Common myeloid progenitor, CD34-positive (primary cell): Measurements from ENCODE around the gene TMEM92.
"Not testable (repeated sequence)": the region's sequence is repeated elsewhere in the genome, so short reads cannot be mapped to it uniquely, and the experiment has no call there.

Experiments used
- CTCF ChIA-PET: fragments of 350-600 bp; sonication (Branson Sonifier 250); formaldehyde crosslinking; loops from one replicate; lab custom pipeline; 2021; ENCODE audit warnings: antibody characterized with exemption; lab: Charles Lee
- POLR2A ChIA-PET: fragments of 350-600 bp; sonication (Branson Sonifier 250); formaldehyde crosslinking; loops from one replicate; lab custom pipeline; 2021; ENCODE audit warnings: antibody characterized with exemption; lab: Charles Lee
- DNase-seq, 3 donors: peaks; one replicate each; pipeline versions ENCODE4 v3.0.0 to v3.0.0-alpha.2; 2013
- H3K27ac ChIP-seq, 2 experiments: 1 replicate in 1 of 2; 2 replicates in 1 of 2; pipeline ENCODE4 v1.7.0; 2013; ENCODE audit warnings: inconsistent platforms in 2 of 2, low read length in 2 of 2, mild to moderate bottlenecking in 2 of 2, low read depth in 1 of 2, moderate library complexity in 1 of 2; ENCODE audit not compliant: severe bottlenecking in 2 of 2, insufficient read depth in 1 of 2, poor library complexity in 1 of 2
- H3K27me3 ChIP-seq, 5 experiments: replicated peaks in 2 of 5; 1 replicate in 3 of 5; 2 replicates in 2 of 5; pipeline versions ENCODE4 v1.6.1 to v1.7.0; 2013; ENCODE audit warnings: low read length in 4 of 5, mild to moderate bottlenecking in 2 of 5, moderate library complexity in 2 of 5, inconsistent platforms in 1 of 5; ENCODE audit not compliant: insufficient read depth in 5 of 5, control insufficient read depth in 4 of 5
- H3K36me3 ChIP-seq, 4 experiments: 1 replicate in 2 of 4; 2 replicates in 2 of 4; pipeline versions ENCODE4 v1.6.1 to v1.7.0; 2013; ENCODE audit warnings: low read length in 3 of 4, control low read depth in 1 of 4, mild to moderate bottlenecking in 1 of 4; ENCODE audit not compliant: control insufficient read depth in 4 of 4, insufficient read depth in 4 of 4
- H3K4me1 ChIP-seq, 4 experiments: 1 replicate in 3 of 4; 2 replicates in 1 of 4; pipeline versions ENCODE4 v1.6.1 to v1.7.1; 2013; ENCODE audit warnings: low read length in 3 of 4, mild to moderate bottlenecking in 3 of 4, control low read depth in 1 of 4, inconsistent platforms in 1 of 4, moderate library complexity in 1 of 4; ENCODE audit not compliant: control insufficient read depth in 4 of 4, insufficient read depth in 4 of 4; ENCODE audit errors: control extremely low read depth in 1 of 4
- H3K4me3 ChIP-seq, 7 experiments: 1 replicate in 4 of 7; 2 replicates in 3 of 7; pipeline versions ENCODE4 v1.5.1 to v1.7.0; 2013; ENCODE audit warnings: mild to moderate bottlenecking in 7 of 7, low read length in 6 of 7, moderate library complexity in 6 of 7, inconsistent platforms in 2 of 7, low read depth in 2 of 7, control low read depth in 1 of 7; ENCODE audit not compliant: insufficient read depth in 4 of 7, control insufficient read depth in 1 of 7; ENCODE audit errors: extremely low read depth in 1 of 7
- H3K9me3 ChIP-seq, 5 experiments: 1 replicate in 4 of 5; 2 replicates in 1 of 5; pipeline versions ENCODE4 v1.6.1 to v1.7.1; 2013; ENCODE audit warnings: low read length in 4 of 5, mild to moderate bottlenecking in 2 of 5, inconsistent platforms in 1 of 5, low read depth in 1 of 5, moderate library complexity in 1 of 5; ENCODE audit not compliant: control insufficient read depth in 4 of 5, insufficient read depth in 2 of 5; ENCODE audit errors: control extremely low read depth in 1 of 5
- WGBS: methylation state at CpG from one replicate; pipeline ENCODE4 v1.1.5; 2013; ENCODE audit not compliant: insufficient coverage; 5-methylcytosine and 5-hydroxymethylcytosine counted together

Gene TMEM92

DNA sequence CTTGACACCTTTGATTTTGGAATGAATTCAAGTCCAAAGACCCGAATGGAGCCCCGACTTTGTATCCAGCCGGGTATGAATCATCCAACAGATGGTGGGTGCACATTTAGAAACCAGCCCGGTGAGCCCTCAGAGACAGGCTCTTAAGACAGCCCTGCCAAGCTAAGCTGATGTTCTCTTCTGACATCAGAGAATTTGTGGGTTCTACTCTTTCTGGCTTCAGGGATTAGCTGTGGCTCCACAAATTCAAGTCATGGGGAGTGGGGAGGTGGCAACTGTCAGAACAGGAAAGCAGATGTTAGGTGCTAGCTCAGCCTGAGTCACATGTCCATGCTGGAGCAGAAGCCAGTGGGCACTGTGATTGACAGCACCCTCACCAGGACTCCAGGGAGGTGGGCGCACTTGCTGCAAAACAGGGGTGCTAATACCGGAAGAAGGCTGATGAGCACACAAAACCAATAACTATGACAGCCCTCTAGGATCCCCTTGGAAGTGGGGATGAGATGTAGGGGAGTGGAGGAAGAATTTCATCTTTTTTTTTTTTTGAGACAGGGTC lies 40.3 kb downstream of the TMEM92 start:
- peak in 2 of 3 donors; percentile 26 to 38 for DNase-seq
- peaks cover 0 to 7% (median 0%) of the 10 kb centered on the region in 5 experiments for H3K27me3 ChIP-seq
- no peaks in the 10 kb centered on the region for H3K36me3 ChIP-seq
- H3K9me3 ChIP-seq = no peaks in the 10 kb centered on the region
- ChIA-PET POLR2A (interaction anchor here (0.6 kb wide), 1 partner anchor 25 kb away, joined by 3 read pairs; no protein-coding TSS in a partner anchor), CTCF (no interaction called here)
- no peak overlapping the region for H3K4me3 ChIP-seq
- H3K27ac ChIP-seq = no peak overlapping the region
- 94% methylated on average over 5 of the region's 6 CpGs for WGBS
- H3K4me1 ChIP-seq = no peaks in the 10 kb centered on the region

DNA sequence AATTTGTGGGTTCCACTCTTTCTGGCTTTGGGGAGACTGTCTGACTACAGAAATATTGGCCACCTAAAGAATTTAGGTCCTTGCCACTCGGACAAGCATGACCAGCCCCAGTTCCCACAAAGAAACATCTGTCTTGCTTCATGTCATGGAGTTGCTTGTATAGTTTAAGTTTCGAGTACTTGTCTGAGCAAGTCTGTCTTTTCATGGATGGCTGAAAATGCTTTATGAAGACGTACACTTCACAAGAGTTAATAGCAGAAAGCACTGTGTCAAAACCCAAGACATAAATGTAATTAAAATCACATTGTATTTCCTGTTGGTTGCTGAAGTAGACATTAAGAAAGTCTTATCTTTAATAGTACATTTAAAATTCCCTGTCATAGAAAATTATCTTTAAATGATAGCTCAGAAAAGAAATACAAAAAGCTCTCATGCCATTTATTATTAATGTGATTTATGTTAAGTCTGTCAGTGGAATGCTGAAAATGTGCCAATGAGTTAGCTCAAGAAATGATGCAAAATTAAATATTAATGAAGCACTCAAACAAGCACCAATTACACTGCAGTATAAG lies 41.8 kb downstream of the TMEM92 start:
- no peak for DNase-seq
- Histone ChIP-seq H3K36me3 (no peaks in the 10 kb centered on the region), H3K4me1 (no peaks in the 10 kb centered on the region), H3K9me3 (no peaks in the 10 kb centered on the region), H3K4me3 (no peak overlapping the region), H3K27me3 (peaks cover 0 to 4% (median 0%) of the 10 kb centered on the region in 5 experiments), H3K27ac (no peak overlapping the region)
- CTCF ChIA-PET = interaction anchor here (1.1 to 1.2 kb wide), 3 partner anchors 10 to 146 kb away, joined by 3 read pairs; no protein-coding TSS in a partner anchor
- WGBS = no CpG with 5 or more reads among the region's 3 CpGs
- POLR2A ChIA-PET = no interaction called here

DNA sequence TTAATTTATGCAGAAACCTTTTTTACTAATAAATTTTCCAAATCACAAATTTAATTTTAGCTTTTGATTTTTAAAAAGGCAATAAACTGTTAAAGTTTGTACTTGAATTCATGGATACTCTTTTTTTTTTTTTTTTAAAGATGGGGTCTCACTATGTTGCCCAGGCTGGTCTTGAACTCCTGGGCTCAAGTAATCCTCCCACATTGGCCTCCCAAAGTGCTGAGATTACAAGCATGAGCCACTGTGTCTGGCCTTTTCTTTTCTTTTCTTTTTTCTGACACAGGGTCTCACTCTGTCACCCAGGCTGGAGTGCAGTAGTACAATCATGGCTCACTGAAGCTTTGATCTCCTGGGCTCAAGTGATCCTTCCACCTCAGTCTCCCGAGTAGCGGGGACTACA lies 42.4 kb downstream of the TMEM92 start:
- CTCF ChIA-PET = interaction anchor here (1.1 to 1.2 kb wide), 2 partner anchors 10 to 146 kb away, joined by 3 read pairs; no protein-coding TSS in a partner anchor
- DNase-seq, H3K27me3 ChIP-seq, H3K9me3 ChIP-seq, POLR2A ChIA-PET, H3K36me3 ChIP-seq, H3K4me3 ChIP-seq, H3K27ac ChIP-seq, H3K4me1 ChIP-seq: not testable (repeated sequence)
- no CpG with 5 or more reads among the region's 2 CpGs for WGBS

DNA sequence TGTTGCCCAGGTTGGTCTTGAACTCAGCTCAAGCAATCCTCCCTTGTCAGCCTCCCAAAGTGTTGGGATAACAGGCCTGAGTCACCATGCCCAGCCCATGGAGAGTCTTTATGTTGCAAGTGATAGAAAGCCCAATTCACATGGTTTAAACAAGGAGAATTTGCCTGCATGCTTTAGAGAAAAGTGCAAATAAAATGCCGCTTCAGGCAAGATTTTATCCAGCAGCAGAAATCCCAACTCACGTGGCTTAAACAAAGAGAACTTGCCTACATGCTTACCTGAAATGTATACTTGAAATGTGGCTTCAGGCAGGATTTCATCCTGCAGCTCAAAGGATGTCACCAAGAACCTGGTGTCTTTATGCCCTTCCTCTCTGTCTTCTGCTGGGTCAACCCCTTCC lies 42.9 kb downstream of the TMEM92 start:
- H3K27me3 ChIP-seq = peaks cover 0 to 2% (median 0%) of the 10 kb centered on the region in 5 experiments
- no peaks in the 10 kb centered on the region for H3K36me3 ChIP-seq
- H3K4me1 ChIP-seq = no peaks in the 10 kb centered on the region
- no peak for DNase-seq
- ChIA-PET POLR2A (no interaction called here), CTCF (interaction anchor here (1.1 to 1.2 kb wide), 2 partner anchors 11 to 147 kb away, joined by 3 read pairs; no protein-coding TSS in a partner anchor)
- no peaks in the 10 kb centered on the region for H3K9me3 ChIP-seq
- 100% methylated on average over 2 of the region's 2 CpGs for WGBS
- no peak overlapping the region for H3K4me3 ChIP-seq
- no peak overlapping the region for H3K27ac ChIP-seq

DNA sequence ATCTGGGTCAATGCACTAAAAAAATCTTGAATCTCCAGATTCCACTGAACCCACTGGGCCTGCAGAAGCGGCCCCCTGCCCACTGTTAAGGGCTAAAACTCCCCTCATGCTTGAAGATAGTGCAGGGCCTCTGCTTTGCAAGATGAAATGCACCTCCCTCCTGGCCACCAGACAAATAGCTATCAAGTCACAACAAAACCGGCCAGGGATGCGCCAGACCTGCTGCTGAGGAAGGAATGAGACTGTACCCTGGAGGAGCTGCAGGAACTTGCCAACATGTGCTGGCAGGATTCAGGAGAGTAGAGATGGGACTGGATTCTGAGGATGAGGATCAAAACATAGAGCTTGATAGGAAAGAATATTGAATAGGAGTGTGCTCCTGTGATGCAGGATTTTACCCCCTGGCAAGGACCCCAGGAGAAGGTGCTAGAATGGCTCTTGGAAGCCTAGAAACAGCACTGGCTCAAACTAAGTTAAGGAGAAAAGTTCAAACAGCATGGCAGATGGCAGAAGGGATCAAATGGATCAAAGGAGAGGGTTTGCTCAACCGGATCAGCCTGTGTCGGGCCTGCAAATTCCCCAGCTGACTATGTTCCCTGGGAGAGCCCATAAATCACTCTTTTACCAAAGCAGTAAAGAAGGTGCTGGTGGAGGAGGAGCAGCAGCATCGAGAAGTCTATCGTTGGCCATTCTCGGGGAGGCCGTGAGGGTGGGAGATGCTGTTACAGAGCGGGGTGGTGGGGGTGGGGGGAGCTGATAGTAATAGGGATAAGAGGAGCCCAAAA lies 44.4 kb downstream of the TMEM92 start:
- Histone ChIP-seq H3K36me3 (no peaks in the 10 kb centered on the region), H3K9me3 (no peaks in the 10 kb centered on the region), H3K27me3 (peaks cover 0 to 2% (median 0%) of the 10 kb centered on the region in 5 experiments), H3K4me1 (no peaks in the 10 kb centered on the region), H3K4me3 (no peak overlapping the region), H3K27ac (no peak overlapping the region)
- DNase-seq = no peak
- ChIA-PET CTCF (interaction anchor here (1.1 to 1.2 kb wide), 2 partner anchors 10 to 21 kb away, joined by 3 to 5 read pairs; no protein-coding TSS in a partner anchor), POLR2A (no interaction called here)
- WGBS = 95% methylated on average over 8 of the region's 10 CpGs

DNA sequence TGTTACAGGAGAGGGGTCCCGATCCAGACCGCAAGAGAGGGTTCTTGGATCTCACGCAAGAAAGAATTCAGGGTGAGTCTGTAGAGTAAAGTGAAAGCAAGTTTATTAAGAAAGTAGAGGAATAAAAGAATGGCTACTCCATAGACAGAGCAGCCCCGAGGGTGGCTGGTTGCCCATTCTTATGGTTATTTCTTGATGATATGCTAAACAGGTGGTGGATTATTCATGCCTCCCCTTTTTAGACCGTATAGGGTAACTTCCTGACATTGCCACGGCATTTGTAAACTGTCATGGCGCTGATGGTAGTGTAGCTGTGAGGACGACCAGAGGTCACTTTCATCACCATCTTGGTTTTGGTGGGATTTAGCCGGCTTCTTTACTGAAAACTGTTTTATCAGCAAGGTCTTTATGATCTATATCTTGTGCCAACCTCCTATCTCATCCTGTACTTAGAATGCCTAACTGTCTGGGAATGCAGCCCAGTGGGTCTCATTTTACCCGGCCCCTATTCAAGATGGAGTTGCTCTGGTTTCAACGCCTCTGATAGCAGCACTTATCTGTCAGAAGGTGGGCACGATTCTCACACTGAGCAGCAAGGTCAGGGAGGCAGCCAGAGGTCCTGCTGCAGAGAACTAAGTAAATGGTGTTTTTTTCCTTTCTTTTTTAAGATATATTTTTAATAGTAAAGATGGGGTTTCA lies 45.2 kb downstream of the TMEM92 start:
- POLR2A ChIA-PET = no interaction called here
- CTCF ChIA-PET = interaction anchor here (1.1 to 1.2 kb wide), 3 partner anchors 10 to 22 kb away, joined by 3 to 5 read pairs (median 3); no protein-coding TSS in a partner anchor
- WGBS = 90% methylated on average over 8 of the region's 12 CpGs
- DNase-seq = no peak
- no peak overlapping the region for H3K27ac ChIP-seq
- no peaks in the 10 kb centered on the region for H3K36me3 ChIP-seq
- H3K4me3 ChIP-seq = no peak overlapping the region
- no peaks in the 10 kb centered on the region for H3K4me1 ChIP-seq
- H3K9me3 ChIP-seq = no peaks in the 10 kb centered on the region
- peaks cover 0 to 2% (median 0%) of the 10 kb centered on the region in 5 experiments for H3K27me3 ChIP-seq
